A673 (cell line): Measurements from ENCODE around the gene FAM174B. TPM values are rescaled to one million over a fixed set of nuclear protein-coding genes. Genes with fewer than 3 reads are reported as not detected.

Source experiments
- BruUV-seq: library from RNA; stranded (reverse); fragments of 400-500 nt; replicated peaks from 2 replicates; lab custom pipeline; 2021; lab: Mats Ljungman, UMichigan
- CTCF ChIA-PET: fragments of 300-600 bp; sonication (Branson Sonifier 250); formaldehyde crosslinking; loops from one replicate; lab custom pipeline; 2022; ENCODE audit warnings: antibody characterized with exemption; lab: Charles Lee
- POLR2A ChIA-PET: fragments of 300-600 bp; sonication (Branson Sonifier 250); formaldehyde crosslinking; loops from one replicate; lab custom pipeline; 2022; ENCODE audit warnings: antibody characterized with exemption; ENCODE audit not compliant: low non-redundant PET; lab: Charles Lee
- DNase-seq: peaks from one replicate; pipeline ENCODE4 v3.0.0-alpha.2; 2015; ENCODE audit warnings: low spot score
- H3K27ac ChIP-seq: fragments of 200-600 bp; sonication (generic); 2 replicates; pipeline ENCODE4 v1.5.1; 2016; ENCODE audit warnings: mixed run types, low read depth, mild to moderate bottlenecking, mixed read lengths, antibody characterized with exemption, low read length; ENCODE audit not compliant: poor library complexity, severe bottlenecking
- H3K27me3 ChIP-seq: fragments of 200-600 bp; sonication (generic); replicated peaks from 2 replicates; pipeline ENCODE4 v1.6.1; 2017; ENCODE audit warnings: mixed run types, low read depth, mild to moderate bottlenecking, mixed read lengths, antibody characterized with exemption, low read length; ENCODE audit not compliant: insufficient read depth, poor library complexity
- H3K36me3 ChIP-seq: fragments of 200-600 bp; sonication (generic); 2 replicates; pipeline ENCODE4 v1.6.1; 2016; ENCODE audit warnings: mixed run types, mild to moderate bottlenecking, mixed read lengths, antibody characterized with exemption, low read length; ENCODE audit not compliant: insufficient read depth, poor library complexity, severe bottlenecking
- H3K4me1 ChIP-seq: fragments of 200-600 bp; sonication (generic); 2 replicates; pipeline ENCODE4 v1.6.1; 2017; ENCODE audit warnings: mixed run types, mild to moderate bottlenecking, mixed read lengths, antibody characterized with exemption, low read length; ENCODE audit not compliant: insufficient read depth, poor library complexity, severe bottlenecking
- H3K4me3 ChIP-seq: fragments of 200-600 bp; sonication (generic); 2 replicates; pipeline ENCODE4 v1.5.1; 2016; ENCODE audit warnings: low read depth, mixed run types, mild to moderate bottlenecking, mixed read lengths, low read length; ENCODE audit not compliant: poor library complexity, severe bottlenecking
- H3K9me3 ChIP-seq: fragments of 200-600 bp; sonication (generic); 2 replicates; pipeline ENCODE4 v1.6.1; 2016; ENCODE audit warnings: mixed run types, low read depth, mild to moderate bottlenecking, mixed read lengths, antibody characterized with exemption, low read length; ENCODE audit not compliant: poor library complexity, severe bottlenecking
- EZH2 ChIP-seq: fragments of 200-600 bp; sonication (generic); IDR thresholded peaks from 2 replicates; pipeline ENCODE4 v1.6.1; 2017; ENCODE audit warnings: borderline replicate concordance, low read depth, mild to moderate bottlenecking, mixed read lengths, antibody characterized with exemption, low read length; ENCODE audit not compliant: poor library complexity, severe bottlenecking
- intact Hi-C: fragments of 100-400 bp; cut with micrococcal nuclease; formaldehyde crosslinking; loops from one replicate; pipeline ENCODE4 v1.10.0; 2022; ENCODE audit not compliant: unreplicated experiment
- total RNA-seq: library from RNA; stranded (reverse); gene quantifications from 2 replicates; pipeline ENCODE4 v1.2.3, GENCODE V29; 2021
- TF ChIP-seq, protein P1 (sequence below): fragments of 300-800, 200-600 bp; sonication (generic); conservative IDR thresholded peaks from 2 replicates; pipeline ENCODE4 v1.5.1; 2017; ENCODE audit warnings: low read depth, mild to moderate bottlenecking, antibody characterized with exemption, low read length, moderate library complexity, mixed read lengths

Gene FAM174B
- total RNA-seq, 1 experiment from 2014 or later: 3.7 TPM

- Histone ChIP-seq H3K4me1 (no peaks in the 10 kb centered on the region), H3K27ac (no peak overlapping the region), H3K27me3 (no peaks in the 10 kb centered on the region), H3K4me3 (no peak overlapping the region), H3K9me3 (no peaks in the 10 kb centered on the region), H3K36me3 (no peaks in the 10 kb centered on the region)
- BruUV-seq: no TSS peak
- ChIA-PET CTCF (no interaction called here), POLR2A (no interaction called here)
- intact Hi-C loops: no loop called here
- TF ChIP-seq EZH2: no peak
- TF ChIP-seq, protein P1, sequence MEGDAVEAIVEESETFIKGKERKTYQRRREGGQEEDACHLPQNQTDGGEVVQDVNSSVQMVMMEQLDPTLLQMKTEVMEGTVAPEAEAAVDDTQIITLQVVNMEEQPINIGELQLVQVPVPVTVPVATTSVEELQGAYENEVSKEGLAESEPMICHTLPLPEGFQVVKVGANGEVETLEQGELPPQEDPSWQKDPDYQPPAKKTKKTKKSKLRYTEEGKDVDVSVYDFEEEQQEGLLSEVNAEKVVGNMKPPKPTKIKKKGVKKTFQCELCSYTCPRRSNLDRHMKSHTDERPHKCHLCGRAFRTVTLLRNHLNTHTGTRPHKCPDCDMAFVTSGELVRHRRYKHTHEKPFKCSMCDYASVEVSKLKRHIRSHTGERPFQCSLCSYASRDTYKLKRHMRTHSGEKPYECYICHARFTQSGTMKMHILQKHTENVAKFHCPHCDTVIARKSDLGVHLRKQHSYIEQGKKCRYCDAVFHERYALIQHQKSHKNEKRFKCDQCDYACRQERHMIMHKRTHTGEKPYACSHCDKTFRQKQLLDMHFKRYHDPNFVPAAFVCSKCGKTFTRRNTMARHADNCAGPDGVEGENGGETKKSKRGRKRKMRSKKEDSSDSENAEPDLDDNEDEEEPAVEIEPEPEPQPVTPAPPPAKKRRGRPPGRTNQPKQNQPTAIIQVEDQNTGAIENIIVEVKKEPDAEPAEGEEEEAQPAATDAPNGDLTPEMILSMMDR: no peak
- DNase-seq: no peak
These were observed 33.5 kb downstream of the FAM174B start for GRCh38 chr15:92621972-92622533.

DNA sequence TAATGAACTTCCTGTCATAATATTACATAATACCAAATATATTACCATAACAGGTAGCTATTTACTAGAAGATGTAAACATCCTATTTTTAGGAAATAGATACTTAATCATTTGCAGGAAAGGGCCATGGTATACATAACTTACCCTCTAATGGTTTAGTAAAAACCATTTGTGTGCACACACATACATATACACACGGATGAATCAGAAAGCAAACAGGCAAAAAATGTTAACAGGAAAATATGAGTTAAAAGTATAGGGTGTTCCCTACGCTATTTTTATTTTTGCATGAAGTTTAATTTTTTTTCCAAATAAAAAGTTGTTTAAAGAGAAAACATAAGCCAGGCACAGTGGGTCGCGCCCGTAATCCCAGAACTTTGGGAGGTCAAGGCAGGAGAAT, 34.6 kb downstream of the FAM174B start:
- POLR2A ChIA-PET: interaction anchor here (0.6 kb wide), 1 partner anchor 1893 kb away, joined by 5 read pairs; no protein-coding TSS in a partner anchor
- no peaks in the 10 kb centered on the region for H3K4me1 ChIP-seq
- TF ChIP-seq, protein P1: no peak
- no peak for TF ChIP-seq EZH2
- H3K36me3 ChIP-seq: no peaks in the 10 kb centered on the region
- no peak overlapping the region for H3K4me3 ChIP-seq
- DNase-seq: no peak
- intact Hi-C loops: no loop called here
- no peaks in the 10 kb centered on the region for H3K9me3 ChIP-seq
- CTCF ChIA-PET: interaction anchor here (0.7 kb wide), 1 partner anchor 100 kb away, joined by 3 read pairs; no protein-coding TSS in a partner anchor
- no peak overlapping the region for H3K27ac ChIP-seq
- H3K27me3 ChIP-seq: no peaks in the 10 kb centered on the region
- no TSS peak for BruUV-seq

DNA sequence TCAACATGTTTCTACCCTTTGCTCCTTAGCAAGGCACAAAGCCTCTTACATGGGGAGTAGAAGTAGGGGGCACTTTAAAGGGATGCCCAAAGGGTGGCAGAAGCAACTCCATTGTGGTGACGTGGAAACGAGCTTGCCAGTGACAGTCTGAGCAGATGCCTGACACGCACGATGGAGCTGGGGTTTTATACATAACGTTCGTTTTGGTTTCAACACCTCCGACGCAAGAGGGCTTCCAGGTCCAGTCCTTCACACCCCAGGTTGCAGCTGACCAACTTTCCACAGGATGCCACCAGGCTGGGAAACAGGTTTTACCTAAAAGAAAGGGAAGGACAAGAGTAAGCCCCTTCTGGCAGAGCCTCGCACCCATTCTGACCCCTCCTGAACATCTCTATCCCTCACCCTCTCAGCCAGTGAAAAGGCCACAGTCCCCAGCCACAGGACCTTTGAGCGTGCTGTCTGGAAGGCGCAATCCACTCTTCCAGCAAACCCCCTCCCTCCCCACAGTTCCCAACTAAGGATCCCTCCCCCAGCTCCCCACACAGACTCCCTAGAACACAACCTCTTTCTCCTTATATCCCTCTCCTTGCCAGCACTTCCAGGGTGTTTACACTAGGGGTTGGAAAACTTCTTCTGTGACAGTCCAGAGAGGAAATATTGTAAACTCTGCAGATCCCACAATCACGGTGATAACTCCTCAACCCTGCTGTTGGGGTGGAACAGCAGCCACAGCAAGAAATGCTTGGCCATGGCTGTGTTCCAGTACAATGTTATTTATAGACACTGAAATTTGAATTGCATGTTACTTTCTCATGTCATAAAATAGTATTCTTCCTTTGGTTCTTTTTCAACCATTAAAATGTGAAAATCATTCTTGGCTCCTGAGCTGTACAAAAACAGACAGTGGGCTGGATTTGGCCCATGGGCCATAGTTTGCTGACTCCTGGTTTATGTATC, 36.2 kb downstream of the FAM174B start:
- H3K4me3 ChIP-seq: no peak overlapping the region
- ChIA-PET POLR2A (no interaction called here), CTCF (interaction anchor here (1.0 kb wide), 1 partner anchor 95 kb away, joined by 3 read pairs; no protein-coding TSS in a partner anchor)
- H3K9me3 ChIP-seq: no peaks in the 10 kb centered on the region
- no peak for TF ChIP-seq EZH2
- TF ChIP-seq, protein P1: no peak
- DNase-seq: no peak
- intact Hi-C loops: no loop called here
- H3K4me1 ChIP-seq: no peaks in the 10 kb centered on the region
- no peaks in the 10 kb centered on the region for H3K27me3 ChIP-seq
- H3K27ac ChIP-seq: no peak overlapping the region
- no TSS peak for BruUV-seq
- H3K36me3 ChIP-seq: no peaks in the 10 kb centered on the region
